ENCODE measurements around the gene WNT7A.

The WNT7A gene

DNA sequence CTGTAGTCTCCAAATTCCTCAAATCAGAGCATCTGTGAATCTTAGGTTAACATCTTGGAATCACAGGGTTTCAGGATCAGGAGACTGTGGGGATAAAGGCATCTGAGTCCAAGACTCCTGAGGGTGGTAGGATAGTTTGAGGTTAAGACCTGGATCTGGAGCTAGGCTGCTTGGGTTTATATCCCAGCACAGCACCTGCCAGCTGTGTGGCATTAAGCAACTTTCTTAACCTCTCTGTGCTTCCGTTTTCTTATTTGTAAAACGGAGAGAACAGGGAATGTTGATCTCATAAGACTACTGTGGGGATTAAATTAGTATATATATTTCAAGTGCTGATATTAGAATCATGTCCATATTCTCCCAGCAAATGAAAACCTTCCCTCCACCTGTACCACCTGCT, 33.6 kb downstream of the WNT7A start:
- DNase-seq (ENCODE audit: low read depth, low spot score) = no peak

DNA sequence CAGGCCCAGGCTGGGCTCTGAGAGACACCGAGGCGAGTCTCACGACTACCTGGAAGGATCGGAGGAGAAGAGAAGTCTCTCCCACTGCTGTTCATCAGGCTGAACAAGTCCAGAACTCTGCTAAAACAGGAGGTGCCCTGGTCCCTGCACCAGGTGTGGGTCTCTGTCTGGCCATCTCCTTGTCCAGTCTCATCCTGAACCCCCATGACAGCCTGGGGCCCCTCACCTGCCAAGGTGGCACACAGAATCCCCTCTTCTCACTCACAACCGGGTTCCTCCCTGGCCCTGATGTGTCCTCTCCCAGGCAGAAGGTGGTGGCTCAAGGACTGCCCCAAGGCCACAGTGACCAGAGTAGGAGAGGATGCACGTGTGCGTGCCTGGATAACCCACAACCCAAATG, 34.1 kb downstream of the WNT7A start:
- DNase-seq (ENCODE audit: low read depth, low spot score) = no peak

DNA sequence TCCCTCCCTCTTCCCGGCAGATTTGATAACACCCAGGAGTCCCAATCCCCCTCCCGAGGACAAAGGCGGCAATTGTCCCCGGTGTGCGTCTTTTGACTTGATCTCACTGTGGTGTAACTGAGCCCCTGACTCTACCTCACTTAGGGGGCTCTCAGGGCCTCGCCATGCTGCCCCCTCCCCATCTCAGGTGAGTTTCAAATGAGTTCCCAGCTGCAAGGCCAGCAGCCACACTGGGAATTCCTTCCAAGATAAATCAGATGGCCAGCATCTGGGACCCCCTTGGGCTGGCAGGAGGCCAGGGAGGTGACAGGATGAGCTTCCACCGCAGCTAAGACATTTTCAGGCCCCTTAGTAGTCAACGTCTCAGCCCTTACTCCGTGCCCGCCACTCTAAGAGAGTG, 35.0 kb downstream of the WNT7A start:
- no peak for DNase-seq (ENCODE audit: low read depth, low spot score)

DNA sequence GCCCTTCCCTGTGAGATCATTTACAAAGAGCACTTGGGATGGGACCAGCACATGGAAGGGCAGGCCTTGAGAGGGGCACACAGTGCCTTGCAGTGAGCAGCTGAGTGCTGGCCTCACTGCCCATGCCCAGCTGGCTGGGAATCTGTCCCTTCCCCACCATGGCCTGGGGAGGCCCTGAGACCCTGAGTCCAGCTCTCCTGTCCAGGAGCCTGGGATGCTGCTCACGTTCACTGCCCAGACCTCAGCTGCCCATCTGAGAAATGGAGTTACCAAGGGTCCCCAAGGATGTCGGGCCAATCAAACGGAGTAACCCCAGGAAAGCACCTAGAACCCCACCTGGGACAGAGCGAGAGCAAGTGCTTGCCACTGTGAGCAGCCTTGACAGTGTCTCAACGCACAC, 35.6 kb downstream of the WNT7A start:
- no peak for DNase-seq (ENCODE audit: low read depth, low spot score)

DNA sequence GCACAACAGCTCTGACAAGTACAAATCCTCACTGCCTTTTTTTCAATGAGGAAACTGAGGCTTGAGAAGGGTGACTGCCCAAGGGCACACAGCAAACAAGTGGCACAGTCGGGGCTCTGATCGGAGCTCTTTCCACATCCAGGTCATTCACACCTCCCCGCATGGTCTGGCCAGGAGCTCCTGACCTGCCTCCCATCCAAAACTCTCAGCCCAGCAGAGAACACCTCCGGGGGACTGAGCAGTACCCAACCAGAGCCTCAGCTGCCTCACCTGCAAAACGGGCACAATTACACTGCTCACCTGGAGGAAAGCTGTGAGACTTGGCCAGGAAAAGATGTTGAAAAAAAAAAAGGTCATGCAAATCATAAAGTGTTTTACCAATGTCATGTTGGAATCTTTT, 36.5 kb downstream of the WNT7A start:
- no peak for DNase-seq (ENCODE audit: low read depth, low spot score)

DNA sequence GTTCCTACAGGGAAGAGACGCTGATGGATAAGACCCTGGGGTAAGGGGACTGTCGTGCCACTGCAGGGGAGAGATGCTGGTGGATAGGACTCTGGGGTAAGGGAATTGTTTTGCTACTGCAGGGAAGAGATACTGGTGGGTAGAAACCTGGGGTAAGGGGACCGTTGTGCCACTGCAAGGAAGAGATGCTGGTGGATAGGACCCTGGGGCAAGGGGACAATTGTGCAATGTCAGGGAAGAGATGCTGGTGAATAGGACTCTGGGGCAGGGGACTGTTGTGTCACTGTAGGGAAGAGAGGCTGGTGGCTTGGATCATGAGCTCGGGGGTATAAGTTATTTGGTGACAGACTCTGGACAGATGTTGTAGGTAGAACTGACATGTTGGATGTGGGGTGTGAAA, 37.6 kb downstream of the WNT7A start:
- no peak for DNase-seq (ENCODE audit: low read depth, low spot score)

DNA sequence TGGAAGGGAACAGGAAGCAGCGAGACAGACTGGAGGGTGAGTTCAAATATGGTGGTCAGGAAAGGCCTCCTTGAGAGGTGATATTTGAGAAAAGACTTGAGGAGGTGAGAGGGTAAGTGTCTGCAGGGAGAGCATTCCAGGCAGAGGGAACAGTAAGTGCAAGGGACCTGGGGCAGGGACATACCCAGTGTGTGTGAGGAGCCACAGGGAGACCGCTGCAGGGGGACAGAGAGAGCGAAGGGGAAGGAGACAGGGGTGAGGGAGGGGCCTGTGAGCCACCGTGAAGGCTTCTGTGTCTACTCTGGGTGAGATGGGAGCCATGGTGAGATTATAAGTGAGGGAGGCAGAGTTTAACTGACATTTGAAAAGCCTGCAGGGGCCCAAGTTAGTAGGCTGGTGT, 38.0 kb downstream of the WNT7A start:
- DNase-seq (ENCODE audit: low read depth, low spot score) = no peak

DNA sequence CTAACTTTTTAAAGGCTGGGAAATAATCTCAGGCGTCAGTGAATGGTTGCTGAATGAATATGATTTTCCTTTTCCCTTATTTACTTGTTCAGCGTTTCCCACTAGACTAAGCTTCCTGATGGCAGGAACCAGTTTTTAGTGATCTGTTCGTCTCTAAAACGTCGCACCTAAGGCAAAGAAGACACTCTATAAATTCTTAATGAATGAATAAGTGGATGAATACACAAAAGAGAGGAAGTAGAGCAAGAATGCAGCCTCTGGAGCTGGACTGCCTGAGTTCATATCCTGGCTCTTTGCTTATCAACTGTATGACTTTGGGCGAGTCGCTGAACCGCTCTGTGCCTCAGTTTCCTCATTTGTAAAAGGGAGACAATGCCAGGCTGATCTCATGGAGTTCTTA, 38.7 kb downstream of the WNT7A start:
- no peak for DNase-seq (ENCODE audit: low read depth, low spot score)

DNA sequence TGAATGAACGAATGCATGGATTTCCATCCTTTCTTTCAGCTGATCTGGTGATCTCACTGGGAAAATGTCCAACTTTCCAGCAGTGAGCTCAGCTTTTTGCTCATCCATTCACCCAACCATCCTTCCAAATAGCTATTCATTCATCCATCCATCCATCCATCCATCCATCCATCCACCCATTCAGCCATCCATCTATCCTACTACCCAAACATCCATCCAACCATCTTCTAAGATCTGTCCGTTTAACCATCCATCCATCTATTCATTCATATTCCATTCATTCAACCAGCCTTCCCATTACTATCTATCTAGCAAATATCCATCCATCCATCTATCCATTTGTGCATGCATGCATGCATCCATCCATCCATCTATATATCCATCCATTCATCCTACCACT, 39.4 kb downstream of the WNT7A start:
- no peak for DNase-seq (ENCODE audit: low read depth, low spot score)

DNA sequence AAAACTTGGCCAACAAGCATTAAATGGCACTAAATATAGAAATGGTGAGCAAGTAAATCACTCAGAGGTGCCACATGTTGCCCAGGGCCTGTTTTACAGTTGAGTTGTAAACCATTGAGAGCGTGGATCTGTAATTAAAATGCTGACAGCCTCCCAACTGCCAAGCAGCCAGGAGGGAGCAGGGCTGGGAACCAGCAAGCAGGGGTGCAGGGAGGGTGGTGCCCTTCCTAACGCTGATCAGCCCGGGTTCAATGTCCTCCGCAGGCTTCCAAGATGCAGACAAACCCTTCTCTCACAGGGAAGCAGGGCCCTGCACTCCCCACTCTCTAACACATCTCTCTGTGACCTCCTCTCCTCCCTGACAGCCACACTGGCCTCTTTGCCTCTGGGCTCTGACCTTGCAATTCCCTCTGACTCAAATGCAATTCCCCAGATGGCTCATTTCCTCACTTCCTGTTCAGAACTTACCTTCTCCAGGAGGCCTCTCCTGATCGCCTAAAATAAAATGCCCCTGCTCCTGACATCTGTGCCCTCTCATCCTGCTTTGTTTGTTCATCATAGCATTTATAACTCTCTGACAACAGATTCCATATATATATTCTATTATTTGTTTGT, 40.0 kb downstream of the WNT7A start:
- DNase-seq (ENCODE audit: low read depth, low spot score) = no peak

DNA sequence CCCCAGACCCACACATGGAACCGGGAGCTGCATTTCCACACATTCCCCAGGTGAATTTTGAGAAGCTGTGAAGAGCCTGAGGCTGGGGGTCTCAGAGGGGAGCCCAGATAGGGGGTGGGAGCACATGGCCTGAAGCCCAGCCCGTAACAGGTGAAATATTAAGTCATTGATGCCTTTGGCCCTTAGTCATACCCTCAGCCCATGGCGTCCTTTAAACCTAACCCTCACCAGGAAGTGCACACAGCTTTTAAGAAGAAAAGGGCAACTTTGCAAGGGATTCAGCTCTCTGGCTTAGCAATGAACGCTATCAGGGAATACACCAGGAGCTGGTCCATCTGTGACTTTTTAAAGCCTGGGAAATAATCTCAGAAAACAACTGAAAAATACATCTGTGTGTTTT, 40.6 kb downstream of the WNT7A start:
- DNase-seq (ENCODE audit: low read depth, low spot score) = no peak

DNA sequence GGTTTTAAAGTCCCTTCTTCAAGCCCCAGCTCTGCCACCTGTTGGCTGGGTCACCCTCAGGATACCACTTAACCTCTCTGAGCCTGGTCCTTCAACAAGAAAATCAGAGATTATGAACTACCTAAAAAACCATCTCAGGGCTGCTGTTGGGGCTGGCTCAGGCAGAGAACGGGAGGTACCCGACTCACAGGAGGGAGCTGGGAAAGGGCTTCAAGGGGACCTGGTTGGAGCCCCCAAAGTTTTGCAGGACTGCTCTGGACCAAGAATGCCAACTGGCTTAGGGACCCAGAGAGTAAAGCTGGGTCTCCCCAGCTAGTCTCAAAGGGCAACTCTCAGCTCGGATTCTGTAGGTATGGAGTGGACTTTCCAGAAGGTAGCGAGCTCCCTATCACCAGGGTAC, 41.5 kb downstream of the WNT7A start:
- DNase-seq (ENCODE audit: low read depth, low spot score) = no peak

DNA sequence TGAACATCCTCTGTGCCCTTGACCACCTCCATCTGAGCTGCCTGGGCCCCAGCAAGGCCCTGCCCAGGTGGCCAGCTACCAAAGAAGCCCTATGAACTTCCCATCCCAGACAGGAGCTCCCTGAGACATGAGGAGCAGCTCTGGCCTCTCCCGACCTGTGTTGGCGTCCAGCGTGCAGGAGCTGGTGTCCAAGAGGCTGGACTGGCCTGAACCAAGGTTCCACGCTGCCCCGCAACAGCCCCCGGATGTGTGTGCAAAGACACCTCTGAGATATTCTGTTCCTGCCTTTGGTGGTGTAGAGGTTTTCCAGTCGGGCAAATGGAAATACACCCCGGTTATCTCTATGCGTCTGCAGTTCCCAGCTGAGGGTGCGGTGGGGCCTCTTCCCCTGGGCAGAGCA, 42.1 kb downstream of the WNT7A start:
- no peak for DNase-seq (ENCODE audit: low read depth, low spot score)

DNA sequence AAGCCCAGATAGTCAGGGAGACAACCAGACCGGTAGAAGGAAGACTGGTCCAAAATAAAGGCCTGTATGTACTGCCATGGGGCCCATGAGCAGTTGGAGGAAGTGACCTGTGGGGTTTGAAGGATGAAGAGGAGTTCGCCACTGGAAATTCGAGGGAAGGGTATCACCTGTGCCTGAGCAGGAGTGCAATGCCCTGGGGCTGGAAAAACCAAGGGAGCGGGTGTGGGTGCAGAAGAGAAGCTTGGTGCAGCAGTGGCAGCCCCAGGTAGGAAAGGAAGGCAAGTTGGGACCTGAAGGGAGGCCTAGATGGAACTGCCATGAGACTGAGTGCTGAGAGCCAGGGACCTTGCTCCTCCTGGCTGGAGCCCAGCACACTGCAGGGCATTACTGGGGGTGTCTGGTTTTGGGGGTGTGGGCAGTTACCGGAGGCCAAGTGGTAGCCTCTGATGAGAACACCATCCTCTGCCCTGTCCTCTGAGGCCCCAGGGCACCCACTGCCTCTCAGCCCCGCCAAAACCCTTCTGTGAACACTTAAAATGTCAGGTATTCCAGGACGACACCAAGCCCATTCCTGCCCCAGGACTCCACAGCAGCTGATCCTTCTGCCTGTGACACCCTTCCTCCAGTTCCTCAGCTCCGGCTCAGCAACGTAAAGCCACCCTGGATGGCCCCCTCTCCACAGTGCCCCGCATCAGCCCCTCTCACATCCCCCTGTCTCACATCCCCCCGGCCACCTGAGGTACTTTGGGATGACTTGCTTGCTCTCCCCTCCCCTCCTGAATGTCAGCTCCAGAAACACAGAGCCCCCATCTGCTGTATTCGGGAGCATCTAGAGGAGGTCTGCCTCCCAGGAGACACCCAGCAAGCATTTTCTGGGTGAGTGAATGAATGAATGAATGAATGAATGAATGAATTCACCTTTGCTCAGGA, 42.9 kb downstream of the WNT7A start:
- no peak for DNase-seq (ENCODE audit: low read depth, low spot score)

DNA sequence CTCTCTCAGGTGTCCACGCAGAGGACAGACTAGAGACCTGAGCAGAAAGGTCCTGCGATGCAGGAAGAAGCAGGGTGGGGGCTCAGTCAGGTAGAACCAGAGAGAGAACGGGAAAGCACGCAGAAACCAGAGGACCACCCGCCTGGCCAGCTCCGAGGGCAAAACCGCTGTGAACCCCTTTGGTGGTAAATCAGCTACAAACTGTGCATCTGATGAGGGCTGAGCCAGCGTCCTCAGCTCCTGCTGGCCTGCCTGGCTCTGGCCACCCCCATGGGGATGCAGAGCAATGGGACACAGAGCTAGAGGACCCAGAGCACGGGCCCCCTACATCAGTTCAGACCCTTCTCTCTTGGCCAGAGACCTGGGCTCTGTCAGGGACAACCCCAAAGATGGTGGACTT, 44.6 kb downstream of the WNT7A start:
- no peak for DNase-seq (ENCODE audit: low read depth, low spot score)

DNA sequence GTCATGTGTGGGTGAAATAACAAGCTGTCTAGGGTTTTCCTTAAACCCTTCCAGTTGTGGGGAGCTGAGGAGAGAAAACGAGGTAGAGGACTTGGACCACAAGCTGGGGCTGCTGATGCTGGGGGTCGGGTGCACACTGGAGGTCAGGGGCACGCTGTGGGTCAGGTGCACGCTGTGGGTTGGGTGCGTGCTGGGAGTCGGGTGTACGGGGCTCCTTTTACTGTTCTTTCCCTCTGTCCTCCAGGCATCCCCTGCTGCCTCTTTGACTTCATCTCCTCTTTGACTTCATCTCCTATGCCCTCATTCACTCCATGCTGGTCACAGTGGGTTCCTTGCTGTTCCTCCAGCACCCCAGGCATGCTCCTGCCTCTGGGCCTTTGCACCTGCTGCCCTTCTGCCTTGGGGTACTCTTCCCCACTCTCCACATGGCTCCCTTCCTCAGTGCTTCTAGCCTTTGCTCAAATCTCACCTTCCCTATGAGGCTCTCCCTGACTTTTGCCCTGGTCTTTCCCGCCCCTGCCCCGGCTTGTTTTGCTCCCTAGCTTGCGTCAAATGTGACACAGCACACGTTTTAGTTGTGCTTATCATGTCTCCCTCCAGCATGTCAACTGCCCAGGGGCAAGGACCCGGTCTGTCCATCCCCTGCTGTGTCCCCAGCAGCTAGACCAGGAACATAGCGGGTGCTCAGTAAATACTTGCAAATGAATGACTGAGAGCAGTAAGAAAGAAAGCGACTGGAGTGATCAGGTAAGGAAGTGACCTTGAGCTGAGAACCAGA, 45.4 kb downstream of the WNT7A start:
- no peak for DNase-seq (ENCODE audit: low read depth, low spot score)

DNA sequence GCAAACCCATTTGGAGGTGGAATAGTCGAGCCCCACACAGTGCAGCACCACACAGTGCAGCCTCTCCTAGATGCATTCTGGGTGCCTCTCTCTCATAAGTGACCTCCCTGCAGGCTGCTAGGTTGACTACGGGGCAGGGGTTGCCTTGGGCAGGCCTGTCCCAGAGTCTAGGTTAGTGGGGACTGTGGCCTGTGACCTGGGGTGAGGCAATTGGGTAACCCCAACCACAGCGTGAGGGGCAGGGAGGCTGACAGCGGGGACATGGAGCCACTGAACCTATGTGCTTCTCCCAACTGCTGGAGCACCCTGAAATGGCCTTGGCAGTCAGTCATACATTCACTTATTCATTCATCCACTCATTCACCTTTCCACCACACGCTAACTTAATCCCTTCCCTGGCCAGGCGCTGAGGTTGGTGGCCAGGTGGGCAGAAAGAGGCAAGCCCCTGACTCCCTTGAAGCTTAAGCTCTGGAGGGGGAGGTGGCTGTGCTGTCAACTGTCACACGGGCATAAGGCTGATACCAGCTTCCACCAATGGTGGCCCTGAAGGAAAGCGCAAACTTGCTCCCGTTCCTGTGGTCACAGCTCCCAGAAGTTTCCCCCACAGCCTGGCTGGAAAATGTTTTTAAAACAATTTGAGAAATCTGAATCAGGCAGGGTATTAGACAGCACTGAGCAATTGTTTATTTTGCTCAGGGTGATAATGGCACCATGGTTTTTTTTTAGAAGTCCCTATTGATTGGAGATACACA, 46.2 kb downstream of the WNT7A start:
- DNase-seq (ENCODE audit: low read depth, low spot score) = no peak

DNA sequence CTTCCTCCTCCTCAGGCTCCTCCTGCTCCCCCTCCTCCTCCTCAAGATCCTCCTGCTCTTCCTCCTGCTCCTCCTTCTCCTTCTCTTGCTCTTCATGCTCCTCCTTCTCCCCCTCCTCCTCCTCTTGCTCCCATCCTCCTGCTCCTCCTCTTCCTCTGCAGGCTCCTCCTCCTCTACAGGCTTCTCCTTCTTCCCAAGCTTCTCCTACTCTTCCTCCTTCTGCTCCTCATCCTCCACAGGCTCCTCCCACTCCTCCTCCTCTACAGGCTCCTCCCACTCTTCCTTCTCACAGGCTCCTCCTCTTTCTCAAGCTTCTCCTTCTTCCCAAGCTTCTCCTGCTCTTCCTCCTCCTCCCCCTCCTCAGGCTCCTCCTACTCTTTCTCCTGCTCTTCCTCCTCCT, 47.7 kb downstream of the WNT7A start:
- no peak for DNase-seq (ENCODE audit: low read depth, low spot score)

DNA sequence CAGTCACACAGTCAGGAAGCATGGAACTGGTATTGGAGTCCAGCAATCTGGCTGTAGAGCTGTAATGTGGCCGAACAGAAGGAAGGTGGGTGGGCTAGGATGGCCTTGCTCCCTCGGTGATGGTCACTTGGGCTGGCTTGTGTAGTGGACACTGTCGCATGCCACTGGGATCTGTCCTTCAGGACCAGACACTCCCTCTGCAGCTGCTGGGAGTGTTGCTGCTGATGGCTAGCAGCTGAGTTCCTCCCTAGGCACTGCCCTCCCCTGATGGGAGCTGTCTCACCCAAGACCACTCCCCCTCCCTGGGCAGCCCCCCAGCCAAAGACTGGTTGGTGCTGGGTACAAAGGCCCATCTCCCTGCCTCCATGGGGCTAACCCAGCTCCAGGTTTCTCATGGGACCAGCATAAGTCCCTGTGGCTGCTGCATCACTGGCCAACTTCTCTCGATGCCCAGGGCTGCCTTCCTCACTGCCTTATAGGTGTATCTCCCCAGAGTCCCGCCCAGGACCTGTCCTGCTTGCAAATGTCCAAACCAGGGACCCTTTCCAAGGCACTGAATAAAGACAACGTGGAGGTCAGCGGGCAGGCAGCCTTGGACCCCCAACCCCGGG, 48.4 kb downstream of the WNT7A start:
- DNase-seq (ENCODE audit: low read depth, low spot score) = no peak

DNA sequence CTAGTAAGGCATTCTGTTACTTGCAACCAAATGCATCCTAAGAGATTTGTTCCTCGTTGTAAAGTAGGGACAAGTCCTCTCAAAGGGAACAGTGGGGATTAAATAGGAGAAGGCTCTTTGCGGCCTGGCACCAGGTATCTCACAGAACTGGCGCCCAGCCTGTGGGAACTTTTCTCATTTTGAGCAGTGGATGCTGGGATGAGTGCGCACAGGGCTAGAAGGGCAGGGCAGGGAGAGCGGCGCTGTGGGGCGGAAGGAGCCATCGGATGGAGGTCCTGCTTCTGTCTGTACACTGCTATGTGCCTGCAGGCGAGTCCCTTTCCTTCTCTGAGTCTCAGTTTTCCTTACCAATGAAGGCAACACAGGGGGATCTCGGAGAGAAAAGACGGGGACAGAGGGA, 50.6 kb downstream of the WNT7A start:
- no peak for DNase-seq (ENCODE audit: low read depth, low spot score)

DNA sequence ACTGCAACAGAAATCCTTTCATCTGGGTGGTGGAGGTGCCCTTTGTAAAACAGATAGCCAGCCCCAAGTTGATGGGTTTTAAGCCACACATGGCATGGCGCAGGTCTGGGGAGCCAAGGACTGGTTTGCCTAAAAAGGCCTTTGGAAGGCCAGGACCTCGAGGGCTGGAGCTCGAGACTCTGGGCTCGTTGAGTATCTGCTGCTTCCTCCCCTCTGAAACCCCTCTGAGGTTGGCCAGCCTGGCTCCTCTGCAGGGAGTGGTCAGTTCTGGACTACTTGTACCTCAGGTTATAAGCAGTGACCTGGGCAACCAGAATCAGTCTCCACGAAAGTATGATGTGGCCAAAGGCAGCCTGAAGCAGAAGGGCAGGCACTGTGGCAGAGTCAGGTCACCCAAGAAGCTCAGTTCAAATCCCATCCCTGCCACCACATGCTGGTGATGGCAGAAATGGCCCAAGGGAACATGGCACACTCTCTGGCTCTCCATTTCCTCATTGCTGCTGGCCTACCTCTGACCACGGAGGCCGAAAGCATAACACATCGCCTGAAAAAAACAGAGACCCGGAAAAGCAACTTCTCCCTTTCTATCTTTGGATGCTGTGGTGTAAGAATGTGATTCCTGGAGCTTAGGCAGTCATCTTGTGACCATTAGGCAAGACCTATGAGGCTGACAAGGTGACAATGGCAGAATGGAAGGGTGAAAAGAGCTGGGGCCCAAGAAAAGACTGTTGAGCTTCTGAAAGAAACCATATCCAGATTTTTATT, 51.2 kb downstream of the WNT7A start:
- no peak for DNase-seq (ENCODE audit: low read depth, low spot score)
